Sigmoid colon (tissue), 7 donors: ENCODE results near the gene AHI1. TPM values are rescaled to one million over a fixed set of nuclear protein-coding genes. Genes with fewer than 3 reads are reported as not detected.

ENCODE experiments used
- DNase-seq: peaks from one replicate; pipeline ENCODE4 v3.0.0-alpha.2; 2019
- H3K27ac ChIP-seq, 4 donors: fragments of 200-600 bp; sonication (generic); one replicate each; pipeline ENCODE4 v1.5.1; 2016 to 2019; ENCODE audit warnings: mild to moderate bottlenecking in 1 of 4
- H3K27me3 ChIP-seq, 3 donors: fragments of 200-600 bp; sonication (generic); one replicate each; pipeline ENCODE4 v1.5.1; 2019; ENCODE audit warnings: mild to moderate bottlenecking in 1 of 3
- H3K36me3 ChIP-seq, 4 donors: fragments of 200-600 bp; sonication (generic); one replicate each; pipeline ENCODE4 v1.5.1; 2016 to 2019
- H3K4me1 ChIP-seq, 4 donors: fragments of 200-600 bp; sonication (generic); one replicate each; pipeline ENCODE4 v1.5.1; 2017 to 2019
- H3K4me3 ChIP-seq, 4 donors: fragments of 200-600 bp; sonication (generic); one replicate each; pipeline ENCODE4 v1.5.1; 2017 to 2019; ENCODE audit warnings: mild to moderate bottlenecking in 2 of 4, moderate library complexity in 1 of 4
- H3K9me3 ChIP-seq, 4 donors: fragments of 200-600 bp in 3 of 4; sonication (generic) in 3 of 4; one replicate each; pipeline versions ENCODE4 v1.5.1 to v1.6.1; 2013 to 2019
- EP300 ChIP-seq, 4 donors: sonication (generic); formaldehyde crosslinking; IDR thresholded peaks; one replicate each; pipeline ENCODE4 v1.6.1; 2017; ENCODE audit warnings: antibody characterized with exemption in 4 of 4
- POLR2A ChIP-seq, 2 donors: fragments of 450-650 bp; IDR thresholded peaks; one replicate each; pipeline ENCODE4 v1.6.1; 2016; ENCODE audit warnings: antibody characterized with exemption in 2 of 2, mild to moderate bottlenecking in 2 of 2, moderate library complexity in 2 of 2
- POLR2AphosphoS5 ChIP-seq, 4 donors: sonication (generic); formaldehyde crosslinking; IDR thresholded peaks; one replicate each; pipeline ENCODE4 v1.6.1; 2017; ENCODE audit warnings: antibody characterized with exemption in 4 of 4
- WGBS, 2 donors: extraction: QIAGEN DNeasy Blood & Tissue Kit; methylation state at CpG; one replicate each; pipeline ENCODE4 v1.1.7; 2013; 5-methylcytosine and 5-hydroxymethylcytosine counted together
- intact Hi-C: fragments of 100-400 bp; cut with DNase I; formaldehyde crosslinking; loops from one replicate; pipeline ENCODE4 v1.15.1; 2023
- polyA plus RNA-seq, 3 donors: library from polyadenylated mRNA; stranded (reverse); fragments of 200-250 nt; gene quantifications; one replicate each; pipeline ENCODE4 v1.2.3, GENCODE V29; 2013
- total RNA-seq, 4 donors: library from RNA; depleted of rRNA; stranded (reverse); fragments of >200 nt; gene quantifications; one replicate each; pipeline ENCODE4 v1.1.0, GENCODE V29; 2016
- TF ChIP-seq, protein P1 (sequence below), 4 experiments: fragments of 450-650 bp in 3 of 4; fragments of 200-600 bp in 1 of 4; IDR thresholded peaks; one replicate each; pipeline ENCODE4 v1.5.1; 2016 to 2019; ENCODE audit warnings: antibody characterized with exemption in 4 of 4, mild to moderate bottlenecking in 3 of 4, moderate library complexity in 2 of 4
- donor health status: healthy with polysubstance abuse.
- donor health status: Bipolar disorder and iron deficiency.
- donor health status: healthy.

AHI1 gene
- total and polyA plus RNA-seq, 7 donors, result 4.2 to 47.1 (median 25.8) TPM

DNA sequence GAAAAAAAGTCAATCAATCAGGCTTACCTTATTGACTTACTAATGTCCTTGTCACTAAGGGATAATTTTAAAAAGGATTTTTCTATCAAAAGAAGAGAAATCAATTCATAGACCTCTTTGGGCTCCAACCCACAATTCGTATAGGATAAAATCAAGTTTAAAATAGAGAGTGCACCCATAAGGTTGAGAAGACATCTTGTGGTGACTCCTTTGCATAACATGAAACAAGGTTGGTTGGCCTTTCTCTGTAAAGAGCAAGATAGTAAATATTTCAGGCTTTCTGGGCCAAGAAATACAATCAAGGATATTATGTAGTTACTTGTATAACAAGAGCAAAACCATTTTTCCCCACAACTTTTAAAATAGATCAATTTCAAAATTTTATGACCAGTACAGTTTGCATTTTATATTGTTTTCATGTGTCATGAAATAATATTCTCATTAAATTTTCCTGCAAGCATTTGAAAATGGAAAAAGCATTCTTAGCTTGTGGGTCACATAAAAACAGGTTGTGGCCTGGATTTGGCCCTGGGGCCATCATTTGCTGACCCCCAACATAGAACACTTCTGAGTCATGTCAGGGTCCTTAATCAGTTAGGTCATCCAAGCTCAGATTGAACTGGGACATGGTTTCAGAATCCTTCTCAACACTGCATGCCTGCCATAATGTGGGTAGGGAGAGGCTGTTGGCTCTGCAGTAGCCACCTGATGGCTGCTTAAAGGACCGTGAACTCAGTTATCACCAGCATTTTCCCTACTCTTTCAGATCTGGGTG lies 239.7 kb downstream of the AHI1 start:
- 63 to 76% methylated on average over 2 of the region's 2 CpGs for WGBS, 2 donors
- Histone ChIP-seq H3K9me3 (no peaks in the 10 kb centered on the region), H3K27ac (no peak overlapping the region), H3K4me1 (no peaks in the 10 kb centered on the region), H3K36me3 (no peaks in the 10 kb centered on the region), H3K27me3 (no peaks in the 10 kb centered on the region), H3K4me3 (no peak overlapping the region)
- TF ChIP-seq EP300 (IDR thresholded peaks at IDR 0.05) (no peak), POLR2AphosphoS5 (IDR thresholded peaks at IDR 0.05) (no peak)
- TF ChIP-seq, protein P1, sequence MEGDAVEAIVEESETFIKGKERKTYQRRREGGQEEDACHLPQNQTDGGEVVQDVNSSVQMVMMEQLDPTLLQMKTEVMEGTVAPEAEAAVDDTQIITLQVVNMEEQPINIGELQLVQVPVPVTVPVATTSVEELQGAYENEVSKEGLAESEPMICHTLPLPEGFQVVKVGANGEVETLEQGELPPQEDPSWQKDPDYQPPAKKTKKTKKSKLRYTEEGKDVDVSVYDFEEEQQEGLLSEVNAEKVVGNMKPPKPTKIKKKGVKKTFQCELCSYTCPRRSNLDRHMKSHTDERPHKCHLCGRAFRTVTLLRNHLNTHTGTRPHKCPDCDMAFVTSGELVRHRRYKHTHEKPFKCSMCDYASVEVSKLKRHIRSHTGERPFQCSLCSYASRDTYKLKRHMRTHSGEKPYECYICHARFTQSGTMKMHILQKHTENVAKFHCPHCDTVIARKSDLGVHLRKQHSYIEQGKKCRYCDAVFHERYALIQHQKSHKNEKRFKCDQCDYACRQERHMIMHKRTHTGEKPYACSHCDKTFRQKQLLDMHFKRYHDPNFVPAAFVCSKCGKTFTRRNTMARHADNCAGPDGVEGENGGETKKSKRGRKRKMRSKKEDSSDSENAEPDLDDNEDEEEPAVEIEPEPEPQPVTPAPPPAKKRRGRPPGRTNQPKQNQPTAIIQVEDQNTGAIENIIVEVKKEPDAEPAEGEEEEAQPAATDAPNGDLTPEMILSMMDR (IDR thresholded peaks at IDR 0.05), result no peak
- intact Hi-C loops, result no loop called here
- no peak for DNase-seq

DNA sequence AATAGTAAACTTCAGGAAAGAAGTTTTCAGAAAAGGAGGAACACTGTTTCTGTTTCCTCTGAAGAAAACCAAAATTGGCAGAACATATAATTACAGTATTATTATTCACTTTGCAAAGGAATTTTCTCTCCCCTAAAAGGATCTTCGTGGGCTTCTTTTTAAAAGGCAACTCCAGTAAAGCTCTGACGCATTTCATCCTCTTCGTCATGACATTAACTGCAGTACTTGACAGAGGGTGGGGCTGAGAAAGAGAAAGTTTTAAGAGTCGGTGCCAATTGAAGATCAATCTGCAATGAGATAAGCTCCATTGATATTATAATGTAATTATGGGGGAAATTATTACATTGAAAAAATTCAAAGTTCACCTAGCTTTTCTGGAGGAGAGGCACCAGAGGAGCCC lies 240.7 kb downstream of the AHI1 start:
- DNase-seq, result no peak
- no peak overlapping the region for H3K27ac ChIP-seq
- H3K4me1 ChIP-seq, result no peaks in the 10 kb centered on the region
- no peak overlapping the region for H3K4me3 ChIP-seq
- no peaks in the 10 kb centered on the region for H3K9me3 ChIP-seq
- WGBS, 2 donors, result 13 to 64% methylated on average over 4 of the region's 4 CpGs
- TF ChIP-seq EP300 (IDR thresholded peaks at IDR 0.05) (no peak), POLR2A (IDR thresholded peaks at IDR 0.05) (no peak), POLR2AphosphoS5 (IDR thresholded peaks at IDR 0.05) (no peak)
- TF ChIP-seq, protein P1 (IDR thresholded peaks at IDR 0.05), result no peak
- no peaks in the 10 kb centered on the region for H3K36me3 ChIP-seq
- H3K27me3 ChIP-seq, result no peaks in the 10 kb centered on the region
- intact Hi-C loops, result no loop called here

DNA sequence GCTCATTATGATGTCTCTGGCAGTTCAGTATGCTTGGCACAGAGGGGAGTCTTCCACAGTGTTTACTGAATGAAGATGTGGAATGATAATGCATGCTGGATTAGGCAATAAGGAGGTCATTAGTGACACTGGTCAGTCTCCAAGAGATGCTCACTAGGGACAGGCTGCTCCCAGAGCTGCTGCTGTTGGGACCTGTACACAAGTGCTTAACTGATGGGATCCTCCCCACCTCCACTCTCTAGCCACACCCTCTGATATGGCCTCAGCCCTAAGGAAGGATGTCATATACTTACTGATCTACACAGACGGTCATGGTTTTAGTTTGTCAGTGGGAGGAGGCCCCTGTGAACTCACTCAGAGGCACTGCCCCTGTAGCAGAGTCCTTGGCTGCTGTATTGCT lies 243.1 kb downstream of the AHI1 start:
- Histone ChIP-seq H3K9me3 (no peaks in the 10 kb centered on the region), H3K4me3 (no peak overlapping the region), H3K27ac (no peak overlapping the region), H3K4me1 (no peaks in the 10 kb centered on the region), H3K27me3 (no peaks in the 10 kb centered on the region), H3K36me3 (no peaks in the 10 kb centered on the region)
- no peak for DNase-seq
- 14 to 44% methylated on average over 1 of the region's 1 CpG for WGBS, 2 donors
- TF ChIP-seq POLR2AphosphoS5 (IDR thresholded peaks at IDR 0.05) (no peak), EP300 (IDR thresholded peaks at IDR 0.05) (no peak), POLR2A (IDR thresholded peaks at IDR 0.05) (no peak)
- TF ChIP-seq, protein P1 (IDR thresholded peaks at IDR 0.05), result no peak
- intact Hi-C loops, result no loop called here

DNA sequence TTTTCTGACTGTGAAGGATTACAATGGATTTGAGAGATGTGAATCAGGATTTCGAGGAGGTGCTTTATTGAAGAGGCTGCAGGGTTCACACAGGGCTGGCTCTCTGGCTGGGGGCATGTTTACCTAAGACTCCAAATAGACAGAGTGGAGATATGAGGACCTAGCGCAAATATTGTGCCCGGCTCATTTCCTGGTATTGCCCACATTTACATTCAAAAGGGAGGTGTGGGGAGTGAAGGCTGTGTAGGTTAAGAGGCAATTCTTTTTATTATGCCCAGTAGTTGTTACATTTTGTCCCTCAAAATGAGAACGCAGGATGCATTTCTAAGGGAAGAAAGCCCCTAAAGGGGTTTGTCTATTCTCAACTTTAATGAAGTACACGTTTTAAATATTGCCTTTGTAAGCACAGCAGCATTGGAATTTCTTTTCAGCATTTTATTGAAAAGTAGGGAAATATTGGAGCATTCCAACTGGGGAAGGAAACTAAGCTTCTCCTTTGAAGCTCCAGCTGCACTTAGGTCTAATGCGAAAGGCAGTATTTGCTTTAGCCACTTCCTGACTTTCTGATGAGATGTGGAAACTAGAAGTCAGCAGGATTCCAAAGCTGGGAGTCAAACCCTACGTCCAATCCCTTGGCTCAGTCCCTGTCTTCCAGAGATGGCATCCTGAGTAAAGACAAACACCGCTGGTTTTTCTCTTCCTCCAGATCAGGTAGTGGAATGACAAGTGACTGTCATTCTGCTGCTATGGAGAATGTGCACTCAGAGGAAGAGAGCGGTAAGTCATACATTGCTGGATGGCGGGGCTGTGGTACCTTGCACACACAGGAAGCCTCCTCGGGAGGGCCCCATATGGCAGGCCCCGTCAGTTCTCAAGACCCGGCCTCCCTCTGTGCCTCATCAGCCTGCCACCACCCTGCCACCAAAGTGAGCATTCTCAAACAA lies 245.8 kb downstream of the AHI1 start:
- H3K36me3 ChIP-seq, result no peaks in the 10 kb centered on the region
- WGBS, 2 donors, result 16 to 57% methylated on average over 13 of the region's 13 CpGs
- intact Hi-C loops, result no loop called here
- no peak overlapping the region for H3K27ac ChIP-seq
- H3K4me1 ChIP-seq, result no peaks in the 10 kb centered on the region
- no peak overlapping the region for H3K4me3 ChIP-seq
- TF ChIP-seq POLR2AphosphoS5 (IDR thresholded peaks at IDR 0.05) (no peak), EP300 (IDR thresholded peaks at IDR 0.05) (no peak), POLR2A (IDR thresholded peaks at IDR 0.05) (no peak)
- TF ChIP-seq, protein P1 (IDR thresholded peaks at IDR 0.05), result no peak
- H3K9me3 ChIP-seq, result no peaks in the 10 kb centered on the region
- H3K27me3 ChIP-seq, result no peaks in the 10 kb centered on the region
- no peak for DNase-seq
